Measurements from ENCODE around the gene DNASE1. TPM values are rescaled to one million over a fixed set of nuclear protein-coding genes. Genes with fewer than 3 reads are reported as not detected.

Gene DNASE1
- total RNA-seq (16.1 TPM), polyA plus RNA-seq (ENCODE audit: insufficient read depth, low read depth, low replicate concordance) (116 TPM)
- long read RNA-seq, donor 1, partial matches to known transcripts, result 29 of 47 reads
- long read RNA-seq, donor 1, other reads (novel, unspliced or antisense), result 15 of 47 reads
- long read RNA-seq, donor 2, full-length matches to known transcripts, result 2 of 2 reads
- long read RNA-seq, donor 2, partial matches to known transcripts, result 0 of 2 reads
- long read RNA-seq, donor 2, other reads (novel, unspliced or antisense), result 0 of 2 reads
- long read RNA-seq, donor 3, full-length matches to known transcripts, result 3 of 119 reads
- long read RNA-seq, donor 3, partial matches to known transcripts, result 82 of 119 reads
- long read RNA-seq, donor 3, other reads (novel, unspliced or antisense), result 34 of 119 reads
- long read RNA-seq, donor 4, partial matches to known transcripts, result 5 of 40 reads
- long read RNA-seq, donor 4, other reads (novel, unspliced or antisense), result 35 of 40 reads
- long read RNA-seq, donor 5, result 0 reads
- long read RNA-seq, donor 6, full-length matches to known transcripts, result 3 of 3 reads
- long read RNA-seq, donor 6, partial matches to known transcripts, result 0 of 3 reads
- long read RNA-seq, donor 6, other reads (novel, unspliced or antisense), result 0 of 3 reads
- long read RNA-seq, donor 7, partial matches to known transcripts, result 2 of 14 reads
- long read RNA-seq, donor 7, other reads (novel, unspliced or antisense), result 11 of 14 reads
- long read RNA-seq, donor 8, full-length matches to known transcripts, result 2 of 66 reads
- long read RNA-seq, donor 8, partial matches to known transcripts, result 48 of 66 reads
- long read RNA-seq, donor 8, other reads (novel, unspliced or antisense), result 16 of 66 reads
- long read RNA-seq, donor 9, full-length matches to known transcripts, result 2 of 18 reads
- long read RNA-seq, donor 9, partial matches to known transcripts, result 5 of 18 reads
- long read RNA-seq, donor 9, other reads (novel, unspliced or antisense), result 11 of 18 reads
- long read RNA-seq, donor 10, partial matches to known transcripts, result 67 of 104 reads
- long read RNA-seq, donor 10, other reads (novel, unspliced or antisense), result 37 of 104 reads

GRCh38 chr16:3654249-3654991, at the start of gene DNASE1:
TSS of gene DNASE1 (plus strand) at chr16:3654691. CDS start at chr16:3655374, 683 bp downstream.
- Histone ChIP-seq H3K36me3 (ENCODE audit: control insufficient read depth in 2 of 3, insufficient read depth in 3 of 3, low read length in 3 of 3) (peaks cover 0 to 22% (median 16%) of the 10 kb centered on the region in 3 donors), H3K9me3 (ENCODE audit: control insufficient read depth in 2 of 3, insufficient read depth in 1 of 3, low read length in 3 of 3) (no peaks in the 10 kb centered on the region)

GRCh38 chr16:3606441-3606840, 48.0 kb upstream of the DNASE1 start:
- intact Hi-C loops (cut with DNase I), result no loop called here
- FAIRE-seq, result no peak
- Histone ChIP-seq H3K36me3 (ENCODE audit: control insufficient read depth in 2 of 3, insufficient read depth in 3 of 3, low read length in 3 of 3) (peaks cover 0 to 11% (median 2%) of the 10 kb centered on the region in 3 donors), H3K9ac (ENCODE audit: low read length in 3 of 3) (no peak overlapping the region), H3K4me1 (ENCODE audit: control insufficient read depth in 2 of 3, insufficient read depth in 2 of 3, low read depth in 1 of 3, low read length in 3 of 3) (peaks cover 0 to 6% (median 0%) of the 10 kb centered on the region in 3 donors), H3K27ac (ENCODE audit: low read depth in 2 of 2, low read length in 2 of 2) (no peak overlapping the region), H3K4me3 (ENCODE audit: low read length in 3 of 3) (no peak overlapping the region), H3K27me3 (ENCODE audit: control insufficient read depth, insufficient read depth, low read length) (no peaks in the 10 kb centered on the region), H3K9me3 (ENCODE audit: control insufficient read depth in 2 of 3, insufficient read depth in 1 of 3, low read length in 3 of 3) (no peaks in the 10 kb centered on the region)
- no peak for DNase-seq
- TF ChIP-seq, protein P1, sequence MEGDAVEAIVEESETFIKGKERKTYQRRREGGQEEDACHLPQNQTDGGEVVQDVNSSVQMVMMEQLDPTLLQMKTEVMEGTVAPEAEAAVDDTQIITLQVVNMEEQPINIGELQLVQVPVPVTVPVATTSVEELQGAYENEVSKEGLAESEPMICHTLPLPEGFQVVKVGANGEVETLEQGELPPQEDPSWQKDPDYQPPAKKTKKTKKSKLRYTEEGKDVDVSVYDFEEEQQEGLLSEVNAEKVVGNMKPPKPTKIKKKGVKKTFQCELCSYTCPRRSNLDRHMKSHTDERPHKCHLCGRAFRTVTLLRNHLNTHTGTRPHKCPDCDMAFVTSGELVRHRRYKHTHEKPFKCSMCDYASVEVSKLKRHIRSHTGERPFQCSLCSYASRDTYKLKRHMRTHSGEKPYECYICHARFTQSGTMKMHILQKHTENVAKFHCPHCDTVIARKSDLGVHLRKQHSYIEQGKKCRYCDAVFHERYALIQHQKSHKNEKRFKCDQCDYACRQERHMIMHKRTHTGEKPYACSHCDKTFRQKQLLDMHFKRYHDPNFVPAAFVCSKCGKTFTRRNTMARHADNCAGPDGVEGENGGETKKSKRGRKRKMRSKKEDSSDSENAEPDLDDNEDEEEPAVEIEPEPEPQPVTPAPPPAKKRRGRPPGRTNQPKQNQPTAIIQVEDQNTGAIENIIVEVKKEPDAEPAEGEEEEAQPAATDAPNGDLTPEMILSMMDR (IDR thresholded peaks at IDR 0.05; ENCODE audit: borderline replicate concordance, extremely low read depth, insufficient read depth), result no peak

More at GRCh38 chr16:3654249-3654991, at the start of gene DNASE1:
- intact Hi-C loops (cut with DNase I), result no loop called here
- DNase-seq, result peak; percentile 74 to 82 (median 79)
- Histone ChIP-seq H3K4me1 (ENCODE audit: control insufficient read depth in 2 of 3, insufficient read depth in 2 of 3, low read depth in 1 of 3, low read length in 3 of 3) (peaks cover 0 to 12% (median 0%) of the 10 kb centered on the region in 3 donors), H3K27me3 (ENCODE audit: control insufficient read depth, insufficient read depth, low read length) (no peaks in the 10 kb centered on the region), H3K9ac (ENCODE audit: low read length in 3 of 3) (peak within 1 kb of the TSS in 1 of 3 donors; percentile 80), H3K27ac (ENCODE audit: low read depth in 2 of 2, low read length in 2 of 2) (peak within 1 kb of the TSS; percentile 88 to 91), H3K4me3 (ENCODE audit: low read length in 3 of 3) (peak within 1 kb of the TSS in 2 of 3 donors; percentile 48 to 63)
- TF ChIP-seq, protein P1 (IDR thresholded peaks at IDR 0.05; ENCODE audit: borderline replicate concordance, extremely low read depth, insufficient read depth), result peak; percentile 58
- no peak for FAIRE-seq

- no peak for FAIRE-seq
- DNase-seq, result no peak
- Histone ChIP-seq H3K4me3 (ENCODE audit: low read length in 3 of 3) (no peak overlapping the region), H3K9me3 (ENCODE audit: control insufficient read depth in 2 of 3, insufficient read depth in 1 of 3, low read length in 3 of 3) (no peaks in the 10 kb centered on the region), H3K27ac (ENCODE audit: low read depth in 2 of 2, low read length in 2 of 2) (no peak overlapping the region), H3K4me1 (ENCODE audit: control insufficient read depth in 2 of 3, insufficient read depth in 2 of 3, low read depth in 1 of 3, low read length in 3 of 3) (peaks cover 0 to 6% (median 0%) of the 10 kb centered on the region in 3 donors), H3K36me3 (ENCODE audit: control insufficient read depth in 2 of 3, insufficient read depth in 3 of 3, low read length in 3 of 3) (peaks cover 0 to 11% (median 0%) of the 10 kb centered on the region in 3 donors), H3K27me3 (ENCODE audit: control insufficient read depth, insufficient read depth, low read length) (no peaks in the 10 kb centered on the region), H3K9ac (ENCODE audit: low read length in 3 of 3) (no peak overlapping the region)
- TF ChIP-seq, protein P1 (IDR thresholded peaks at IDR 0.05; ENCODE audit: borderline replicate concordance, extremely low read depth, insufficient read depth), result no peak
- intact Hi-C loops (cut with DNase I), result no loop called here
Observed at GRCh38 chr16:3607161-3607560, 47.3 kb upstream of the DNASE1 start.
